MM.1S (cell line): ENCODE data around the gene DYNC1LI1.

Source experiments
- DNase-seq: peaks from one replicate; pipeline ENCODE4 v3.0.0-alpha.2; 2015
- H2AFZ ChIP-seq: fragments of 300-600 bp; sonication (generic); 2 replicates; pipeline ENCODE4 v1.6.0; 2016; ENCODE audit warnings: antibody characterized with exemption, low read length
- H3F3A ChIP-seq: fragments of 300-600 bp; sonication (generic); 2 replicates; pipeline ENCODE4 v1.6.1; 2016; ENCODE audit warnings: mild to moderate bottlenecking, antibody characterized with exemption, low read length, moderate library complexity, mixed read lengths; ENCODE audit not compliant: insufficient read depth
- H3K27ac ChIP-seq: fragments of 300-600 bp; sonication (generic); 2 replicates; pipeline ENCODE4 v1.5.1; 2016; ENCODE audit warnings: mild to moderate bottlenecking, low read length
- H3K27me3 ChIP-seq: fragments of 300-600 bp; sonication (generic); replicated peaks from 2 replicates; pipeline ENCODE4 v1.6.0; 2016; ENCODE audit warnings: low read length; ENCODE audit not compliant: insufficient read depth
- H3K36me3 ChIP-seq: fragments of 300-600 bp; sonication (generic); replicated peaks from 2 replicates; pipeline ENCODE4 v1.6.1; 2016; ENCODE audit warnings: mild to moderate bottlenecking, low read length, mixed read lengths; ENCODE audit not compliant: insufficient read depth
- H3K4me1 ChIP-seq: fragments of 300-600 bp; sonication (generic); 2 replicates; pipeline ENCODE4 v1.6.1; 2016; ENCODE audit warnings: low read length, mixed read lengths
- H3K4me2 ChIP-seq: fragments of 300-600 bp; sonication (generic); 2 replicates; pipeline ENCODE4 v1.6.0; 2016; ENCODE audit warnings: low read depth, low read length
- H3K4me3 ChIP-seq: fragments of 300-600 bp; sonication (generic); 2 replicates; pipeline ENCODE4 v1.5.1; 2016; ENCODE audit warnings: low read length, mixed read lengths
- H3K79me2 ChIP-seq: fragments of 300-600 bp; sonication (generic); 2 replicates; pipeline ENCODE4 v1.6.1; 2016; ENCODE audit warnings: mixed run types, low read length, mixed read lengths
- H3K9ac ChIP-seq: fragments of 300-600 bp; sonication (generic); 2 replicates; pipeline ENCODE4 v1.6.1; 2016; ENCODE audit warnings: low read length, mixed read lengths
- H3K9me2 ChIP-seq: fragments of 300-600 bp; sonication (generic); replicated peaks from 2 replicates; pipeline ENCODE4 v1.6.1; 2016; ENCODE audit warnings: mild to moderate bottlenecking, low read length, mixed read lengths; ENCODE audit not compliant: insufficient read depth
- H3K9me3 ChIP-seq: fragments of 300-600 bp; sonication (generic); replicated peaks from 2 replicates; pipeline ENCODE4 v1.6.1; 2016; ENCODE audit warnings: mild to moderate bottlenecking, low read length, mixed read lengths; ENCODE audit not compliant: insufficient read depth
- H4K20me1 ChIP-seq: fragments of 300-600 bp; sonication (generic); 2 replicates; pipeline ENCODE4 v1.6.1; 2016; ENCODE audit warnings: mild to moderate bottlenecking, low read length, moderate library complexity, mixed read lengths; ENCODE audit not compliant: insufficient read depth
- CTCF ChIP-seq: fragments of 300-600 bp; sonication (generic); IDR thresholded peaks from 2 replicates; pipeline ENCODE4 v1.5.1; 2016; ENCODE audit warnings: antibody characterized with exemption, low read length, mixed read lengths
- EZH2 ChIP-seq: fragments of 300-600 bp; sonication (generic); optimal IDR thresholded peaks from 2 replicates; pipeline ENCODE3; 2017; ENCODE audit warnings: low read depth, mild to moderate bottlenecking, antibody characterized with exemption, low read length, mixed read lengths
- EZH2phosphoT487 ChIP-seq: fragments of 300-600 bp; sonication (generic); IDR thresholded peaks from 2 replicates; pipeline ENCODE4 v1.6.1; 2018; ENCODE audit warnings: antibody characterized with exemption, low read length

DYNC1LI1 gene

DNA sequence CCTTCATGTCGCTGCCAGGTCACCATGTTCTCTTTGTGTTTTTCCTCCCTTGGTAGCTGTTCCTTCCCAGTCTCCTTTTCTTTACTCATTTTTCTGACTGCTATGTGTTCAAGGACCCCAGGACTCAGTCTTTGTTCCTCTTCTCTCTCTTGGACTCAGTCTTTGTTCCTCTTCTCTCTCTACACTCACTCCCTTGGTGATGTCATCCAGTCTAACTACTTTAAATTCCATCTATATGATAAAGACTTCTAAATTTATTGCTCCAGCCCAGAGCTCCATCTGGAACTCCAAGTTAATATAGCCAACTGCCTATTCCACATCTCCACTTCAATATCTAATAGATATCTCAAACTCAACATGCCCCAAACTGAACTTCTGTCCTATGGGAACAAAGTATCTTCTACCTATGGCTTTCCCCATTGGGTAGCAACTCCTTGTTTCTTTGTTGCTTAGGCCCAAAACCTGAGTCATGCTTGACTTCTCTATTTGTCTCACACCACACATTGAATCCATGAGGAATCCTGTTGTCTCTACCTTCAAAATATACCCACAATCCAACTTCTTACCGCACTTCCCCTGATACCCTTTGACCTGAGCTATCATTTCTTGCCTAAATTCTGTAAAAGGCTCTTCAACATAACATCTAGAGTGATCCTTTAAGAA is 4.9 kb upstream of the DYNC1LI1 start:
- Histone ChIP-seq H3K79me2 (peaks cover 4% of the 10 kb centered on the region; the same call in 1 of the 2 replicates), H3K9ac (no peak overlapping the region), H2AFZ (no peak overlapping the region), H3K4me2 (no peak overlapping the region), H3K4me3 (no peak overlapping the region), H3K9me3 (no peaks in the 10 kb centered on the region), H3K27ac (no peak overlapping the region), H3K27me3 (no peaks in the 10 kb centered on the region), H3F3A (peaks cover under 1% of the 10 kb centered on the region), H3K36me3 (no peaks in the 10 kb centered on the region), H3K4me1 (peaks cover 13% of the 10 kb centered on the region), H3K9me2 (no peaks in the 10 kb centered on the region), H4K20me1 (no peaks in the 10 kb centered on the region)
- no peak for DNase-seq
- TF ChIP-seq EZH2, result no peak
- TF ChIP-seq CTCF, result no peak
- no peak for TF ChIP-seq EZH2phosphoT487

DNA sequence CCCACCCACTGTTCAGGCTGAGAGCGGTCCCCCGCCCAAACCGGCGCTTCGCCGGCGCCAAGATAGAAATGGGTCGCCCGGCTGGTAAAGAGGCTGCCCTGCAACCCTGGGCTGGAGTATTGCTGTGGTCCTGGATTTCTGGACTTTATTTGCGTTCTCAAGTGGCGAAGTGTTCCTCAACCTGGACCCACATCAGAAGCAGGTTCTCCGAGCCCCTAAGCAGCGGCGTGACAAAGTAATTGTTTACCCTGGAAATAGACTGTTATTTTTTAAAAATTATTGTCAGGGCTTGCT is 481 bp upstream of the DYNC1LI1 start:
- Histone ChIP-seq H3K4me2 (peak overlapping the region; percentile 92), H3K9ac (peak overlapping the region; percentile 85), H3K27me3 (no peaks in the 10 kb centered on the region), H3K79me2 (peaks cover 41% of the 10 kb centered on the region), H3K27ac (peak overlapping the region; percentile 79; the same call in 1 of the 2 replicates), H3F3A (peaks cover 8% of the 10 kb centered on the region; the same call in 1 of the 2 replicates), H3K4me1 (peaks cover 10% of the 10 kb centered on the region; the same call in 1 of the 2 replicates), H3K9me2 (no peaks in the 10 kb centered on the region), H4K20me1 (no peaks in the 10 kb centered on the region), H2AFZ (peak overlapping the region; percentile 95), H3K36me3 (no peaks in the 10 kb centered on the region), H3K9me3 (no peaks in the 10 kb centered on the region), H3K4me3 (peak overlapping the region; percentile 96)
- DNase-seq, result no peak
- no peak for TF ChIP-seq EZH2
- TF ChIP-seq CTCF, result no peak
- TF ChIP-seq EZH2phosphoT487, result no peak

GRCh38 chr3:32569540-32570420 is 878 bp downstream of the DYNC1LI1 start:
- H3K36me3 ChIP-seq, result no peaks in the 10 kb centered on the region
- TF ChIP-seq EZH2 (no peak), EZH2phosphoT487 (no peak), CTCF (no peak)
- DNase-seq, result peak; percentile 63
- no peaks in the 10 kb centered on the region for H3K9me2 ChIP-seq
- H3K27me3 ChIP-seq, result no peaks in the 10 kb centered on the region
- peak overlapping the region; percentile 96 for H3K4me3 ChIP-seq
- H3F3A ChIP-seq, result peaks cover 8% of the 10 kb centered on the region; the same call in 1 of the 2 replicates
- peak overlapping the region; percentile 95 for H2AFZ ChIP-seq
- peak overlapping the region; percentile 79; the same call in 1 of the 2 replicates for H3K27ac ChIP-seq
- H3K4me1 ChIP-seq, result peaks cover 10% of the 10 kb centered on the region; the same call in 1 of the 2 replicates
- no peaks in the 10 kb centered on the region for H3K9me3 ChIP-seq
- H3K79me2 ChIP-seq, result peaks cover 55% of the 10 kb centered on the region
- H4K20me1 ChIP-seq, result no peaks in the 10 kb centered on the region
- peak overlapping the region; percentile 86 for H3K4me2 ChIP-seq
- H3K9ac ChIP-seq, result peak overlapping the region; percentile 85
